Neural cell (in vitro differentiated cells): Measurements from ENCODE around the gene PHF2.

Source experiments
- EZH2 ChIP-seq: fragments of 200-600, 300-800 bp; shearing (Covaris generic), sonication (generic); IDR thresholded peaks from 2 replicates; pipeline ENCODE4 v1.6.1; 2014; ENCODE audit warnings: antibody characterized with exemption, low read length, borderline replicate concordance, mild to moderate bottlenecking; ENCODE audit not compliant: insufficient read depth, poor library complexity, severe bottlenecking
- TF ChIP-seq, protein P1 (sequence below): IDR thresholded peaks from 2 replicates; pipeline ENCODE4 v1.6.1; 2012; ENCODE audit warnings: borderline replicate concordance

DNA sequence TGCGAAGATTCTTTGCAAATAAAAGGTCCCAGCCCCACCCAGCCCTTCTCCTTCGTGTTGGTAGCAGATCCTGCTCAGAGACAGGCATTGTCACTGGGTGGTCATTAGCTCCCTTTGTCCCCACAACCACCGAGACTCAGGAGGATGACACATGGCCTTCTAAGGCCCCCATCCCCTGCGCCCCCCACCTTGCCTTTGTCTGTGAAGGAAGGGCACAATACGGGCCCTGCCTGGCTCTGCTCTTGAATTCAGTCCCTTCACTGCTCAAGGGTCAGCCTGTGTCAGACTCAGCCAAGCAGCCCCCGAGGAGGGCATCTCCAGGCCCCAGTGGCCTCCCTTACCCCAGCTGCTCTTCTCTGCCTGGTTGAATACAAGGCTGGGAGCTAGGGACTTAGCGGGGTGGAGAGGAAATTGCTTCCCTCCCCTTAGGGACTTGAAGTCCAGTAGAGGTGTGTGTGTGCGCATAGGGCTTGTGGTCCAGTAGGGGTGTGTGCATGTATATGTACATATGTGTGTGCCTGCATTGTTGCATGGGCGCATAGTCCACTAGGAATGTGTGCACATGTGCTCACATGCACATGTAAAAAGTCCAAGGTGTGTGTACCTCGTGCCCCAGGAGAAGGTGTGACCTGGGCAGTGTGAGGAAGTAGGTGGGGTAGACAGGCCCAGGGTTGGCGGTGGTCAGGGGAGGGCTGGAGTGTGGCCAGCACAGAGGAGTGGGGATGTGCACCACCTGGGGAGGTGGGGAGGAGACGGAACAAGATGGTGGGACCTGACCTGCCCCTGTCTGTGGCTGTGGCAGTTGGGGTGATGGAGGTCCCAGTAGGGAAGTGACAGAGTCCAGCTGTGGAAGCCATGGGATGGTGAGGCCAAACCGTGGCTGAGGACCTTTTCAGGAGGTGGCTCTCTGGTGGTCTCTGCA lies 59.1 kb downstream of the PHF2 start:
- no peak for TF ChIP-seq EZH2
- TF ChIP-seq, protein P1, sequence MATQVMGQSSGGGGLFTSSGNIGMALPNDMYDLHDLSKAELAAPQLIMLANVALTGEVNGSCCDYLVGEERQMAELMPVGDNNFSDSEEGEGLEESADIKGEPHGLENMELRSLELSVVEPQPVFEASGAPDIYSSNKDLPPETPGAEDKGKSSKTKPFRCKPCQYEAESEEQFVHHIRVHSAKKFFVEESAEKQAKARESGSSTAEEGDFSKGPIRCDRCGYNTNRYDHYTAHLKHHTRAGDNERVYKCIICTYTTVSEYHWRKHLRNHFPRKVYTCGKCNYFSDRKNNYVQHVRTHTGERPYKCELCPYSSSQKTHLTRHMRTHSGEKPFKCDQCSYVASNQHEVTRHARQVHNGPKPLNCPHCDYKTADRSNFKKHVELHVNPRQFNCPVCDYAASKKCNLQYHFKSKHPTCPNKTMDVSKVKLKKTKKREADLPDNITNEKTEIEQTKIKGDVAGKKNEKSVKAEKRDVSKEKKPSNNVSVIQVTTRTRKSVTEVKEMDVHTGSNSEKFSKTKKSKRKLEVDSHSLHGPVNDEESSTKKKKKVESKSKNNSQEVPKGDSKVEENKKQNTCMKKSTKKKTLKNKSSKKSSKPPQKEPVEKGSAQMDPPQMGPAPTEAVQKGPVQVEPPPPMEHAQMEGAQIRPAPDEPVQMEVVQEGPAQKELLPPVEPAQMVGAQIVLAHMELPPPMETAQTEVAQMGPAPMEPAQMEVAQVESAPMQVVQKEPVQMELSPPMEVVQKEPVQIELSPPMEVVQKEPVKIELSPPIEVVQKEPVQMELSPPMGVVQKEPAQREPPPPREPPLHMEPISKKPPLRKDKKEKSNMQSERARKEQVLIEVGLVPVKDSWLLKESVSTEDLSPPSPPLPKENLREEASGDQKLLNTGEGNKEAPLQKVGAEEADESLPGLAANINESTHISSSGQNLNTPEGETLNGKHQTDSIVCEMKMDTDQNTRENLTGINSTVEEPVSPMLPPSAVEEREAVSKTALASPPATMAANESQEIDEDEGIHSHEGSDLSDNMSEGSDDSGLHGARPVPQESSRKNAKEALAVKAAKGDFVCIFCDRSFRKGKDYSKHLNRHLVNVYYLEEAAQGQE = no peak
